SK-N-SH treated with all-trans-retinoic acid at 6 μM for 48 hours (cell line): Measurements from ENCODE around the gene KCNH5.

Experiments used
- ARNTL ChIP-seq: fragments of 450-650 bp; formaldehyde crosslinking; IDR thresholded peaks from 2 replicates; pipeline ENCODE4 v1.5.0; 2020; ENCODE audit warnings: low read depth, mild to moderate bottlenecking, moderate library complexity, borderline replicate concordance
- CREB5 ChIP-seq: fragments of 250-450 bp; sonication (Bioruptor Pico); IDR thresholded peaks from 2 replicates; pipeline ENCODE4 v1.5.1; 2020; ENCODE audit warnings: low read depth, mild to moderate bottlenecking, moderate library complexity
- GLIS3 ChIP-seq: fragments of 250-450 bp; sonication (Bioruptor Pico); IDR thresholded peaks from 2 replicates; pipeline ENCODE4 v1.5.0; 2020; ENCODE audit warnings: mild to moderate bottlenecking, moderate library complexity
- ISL1 ChIP-seq: fragments of 250-450 bp; sonication (Bioruptor Pico); IDR thresholded peaks from 2 replicates; pipeline ENCODE4 v2.1.2; 2022; ENCODE audit warnings: mild to moderate bottlenecking, moderate library complexity
- PPARA ChIP-seq: fragments of 250-450 bp; sonication (Bioruptor Pico); IDR thresholded peaks from 2 replicates; pipeline ENCODE4 v1.5.0; 2020; ENCODE audit warnings: mild to moderate bottlenecking, borderline replicate concordance
- SNAI2 ChIP-seq: fragments of 250-450 bp; sonication (Bioruptor Pico); IDR thresholded peaks from 2 replicates; pipeline ENCODE4 v1.5.0; 2020; ENCODE audit warnings: mild to moderate bottlenecking, moderate library complexity
- ZFP3 ChIP-seq: fragments of 250-450 bp; sonication (Bioruptor Pico); IDR thresholded peaks from 2 replicates; pipeline ENCODE4 v1.5.0; 2020; ENCODE audit warnings: mild to moderate bottlenecking, moderate library complexity
- ZNF565 ChIP-seq: fragments of 450-650 bp; formaldehyde crosslinking; conservative IDR thresholded peaks from 2 replicates; pipeline ENCODE4 v1.5.0; 2020; ENCODE audit warnings: low read depth, mild to moderate bottlenecking, moderate library complexity
- ZNF8 ChIP-seq: fragments of 450-650 bp; formaldehyde crosslinking; IDR thresholded peaks from 2 replicates; pipeline ENCODE4 v1.5.0; 2020; ENCODE audit warnings: mild to moderate bottlenecking, moderate library complexity
- TF ChIP-seq, protein P1 (sequence below): fragments of 250-450 bp; sonication (Bioruptor Pico); IDR thresholded peaks from 2 replicates; pipeline ENCODE4 v1.5.1; 2021; ENCODE audit warnings: mild to moderate bottlenecking, moderate library complexity
- TF ChIP-seq, protein P2 (sequence below): fragments of 250-450 bp; sonication (Bioruptor Pico); IDR thresholded peaks from 2 replicates; pipeline ENCODE4 v1.8.0; 2020; ENCODE audit warnings: mild to moderate bottlenecking, moderate library complexity, borderline replicate concordance
- TF ChIP-seq, protein P3 (sequence below): fragments of 250-450 bp; sonication (Bioruptor Pico); IDR thresholded peaks from 2 replicates; pipeline ENCODE4 v1.5.0; 2020; ENCODE audit warnings: mild to moderate bottlenecking, moderate library complexity

- TF ChIP-seq PPARA (CRISPR knock-in tag) (no peak), CREB5 (CRISPR knock-in tag) (no peak), GLIS3 (CRISPR knock-in tag) (no peak), ZFP3 (no peak), ZNF565 (no peak), ISL1 (CRISPR knock-in tag) (no peak), ARNTL (CRISPR knock-in tag) (no peak), SNAI2 (CRISPR knock-in tag) (no peak), ZNF8 (CRISPR knock-in tag) (no peak)
- TF ChIP-seq, protein P1, sequence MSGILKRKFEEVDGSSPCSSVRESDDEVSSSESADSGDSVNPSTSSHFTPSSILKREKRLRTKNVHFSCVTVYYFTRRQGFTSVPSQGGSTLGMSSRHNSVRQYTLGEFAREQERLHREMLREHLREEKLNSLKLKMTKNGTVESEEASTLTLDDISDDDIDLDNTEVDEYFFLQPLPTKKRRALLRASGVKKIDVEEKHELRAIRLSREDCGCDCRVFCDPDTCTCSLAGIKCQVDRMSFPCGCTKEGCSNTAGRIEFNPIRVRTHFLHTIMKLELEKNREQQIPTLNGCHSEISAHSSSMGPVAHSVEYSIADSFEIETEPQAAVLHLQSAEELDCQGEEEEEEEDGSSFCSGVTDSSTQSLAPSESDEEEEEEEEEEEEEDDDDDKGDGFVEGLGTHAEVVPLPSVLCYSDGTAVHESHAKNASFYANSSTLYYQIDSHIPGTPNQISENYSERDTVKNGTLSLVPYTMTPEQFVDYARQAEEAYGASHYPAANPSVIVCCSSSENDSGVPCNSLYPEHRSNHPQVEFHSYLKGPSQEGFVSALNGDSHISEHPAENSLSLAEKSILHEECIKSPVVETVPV (CRISPR knock-in tag): no peak
- TF ChIP-seq, protein P2, sequence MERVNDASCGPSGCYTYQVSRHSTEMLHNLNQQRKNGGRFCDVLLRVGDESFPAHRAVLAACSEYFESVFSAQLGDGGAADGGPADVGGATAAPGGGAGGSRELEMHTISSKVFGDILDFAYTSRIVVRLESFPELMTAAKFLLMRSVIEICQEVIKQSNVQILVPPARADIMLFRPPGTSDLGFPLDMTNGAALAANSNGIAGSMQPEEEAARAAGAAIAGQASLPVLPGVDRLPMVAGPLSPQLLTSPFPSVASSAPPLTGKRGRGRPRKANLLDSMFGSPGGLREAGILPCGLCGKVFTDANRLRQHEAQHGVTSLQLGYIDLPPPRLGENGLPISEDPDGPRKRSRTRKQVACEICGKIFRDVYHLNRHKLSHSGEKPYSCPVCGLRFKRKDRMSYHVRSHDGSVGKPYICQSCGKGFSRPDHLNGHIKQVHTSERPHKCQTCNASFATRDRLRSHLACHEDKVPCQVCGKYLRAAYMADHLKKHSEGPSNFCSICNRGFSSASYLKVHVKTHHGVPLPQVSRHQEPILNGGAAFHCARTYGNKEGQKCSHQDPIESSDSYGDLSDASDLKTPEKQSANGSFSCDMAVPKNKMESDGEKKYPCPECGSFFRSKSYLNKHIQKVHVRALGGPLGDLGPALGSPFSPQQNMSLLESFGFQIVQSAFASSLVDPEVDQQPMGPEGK: no peak
- TF ChIP-seq, protein P3, sequence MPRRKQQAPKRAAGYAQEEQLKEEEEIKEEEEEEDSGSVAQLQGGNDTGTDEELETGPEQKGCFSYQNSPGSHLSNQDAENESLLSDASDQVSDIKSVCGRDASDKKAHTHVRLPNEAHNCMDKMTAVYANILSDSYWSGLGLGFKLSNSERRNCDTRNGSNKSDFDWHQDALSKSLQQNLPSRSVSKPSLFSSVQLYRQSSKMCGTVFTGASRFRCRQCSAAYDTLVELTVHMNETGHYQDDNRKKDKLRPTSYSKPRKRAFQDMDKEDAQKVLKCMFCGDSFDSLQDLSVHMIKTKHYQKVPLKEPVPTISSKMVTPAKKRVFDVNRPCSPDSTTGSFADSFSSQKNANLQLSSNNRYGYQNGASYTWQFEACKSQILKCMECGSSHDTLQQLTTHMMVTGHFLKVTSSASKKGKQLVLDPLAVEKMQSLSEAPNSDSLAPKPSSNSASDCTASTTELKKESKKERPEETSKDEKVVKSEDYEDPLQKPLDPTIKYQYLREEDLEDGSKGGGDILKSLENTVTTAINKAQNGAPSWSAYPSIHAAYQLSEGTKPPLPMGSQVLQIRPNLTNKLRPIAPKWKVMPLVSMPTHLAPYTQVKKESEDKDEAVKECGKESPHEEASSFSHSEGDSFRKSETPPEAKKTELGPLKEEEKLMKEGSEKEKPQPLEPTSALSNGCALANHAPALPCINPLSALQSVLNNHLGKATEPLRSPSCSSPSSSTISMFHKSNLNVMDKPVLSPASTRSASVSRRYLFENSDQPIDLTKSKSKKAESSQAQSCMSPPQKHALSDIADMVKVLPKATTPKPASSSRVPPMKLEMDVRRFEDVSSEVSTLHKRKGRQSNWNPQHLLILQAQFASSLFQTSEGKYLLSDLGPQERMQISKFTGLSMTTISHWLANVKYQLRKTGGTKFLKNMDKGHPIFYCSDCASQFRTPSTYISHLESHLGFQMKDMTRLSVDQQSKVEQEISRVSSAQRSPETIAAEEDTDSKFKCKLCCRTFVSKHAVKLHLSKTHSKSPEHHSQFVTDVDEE (CRISPR knock-in tag): no peak
Observed at GRCh38 chr14:62743118-62743517, 302.1 kb downstream of the KCNH5 start.
